ENCODE data around the gene DIPK1B. TPM values are rescaled to one million over a fixed set of nuclear protein-coding genes. Genes with fewer than 3 reads are reported as not detected.
A peak's percentile ranks its signal among the peaks of the same experiment; 100 is the strongest.

The DIPK1B gene
- total RNA-seq, 1 donor from 2014 or later: not detected

GRCh38 chr9:136684799-136685198 is 27.6 kb upstream of the DIPK1B start:
- FAIRE-seq (no peak), DNase-seq (ENCODE audit: low read depth) (no peak)
- no peak for TF ChIP-seq CTCF (IDR thresholded peaks at IDR 0.05; ENCODE audit: insufficient read depth, low read length, severe bottlenecking)
- H3K4me3 ChIP-seq (ENCODE audit: low read depth, low read length): no peak overlapping the region
- peaks cover 4% of the 10 kb centered on the region for H3K36me3 ChIP-seq (ENCODE audit: control insufficient read depth, insufficient read depth, low read length)
- H3K27me3 ChIP-seq (ENCODE audit: control insufficient read depth, insufficient read depth, low read length): no peaks in the 10 kb centered on the region

DNA sequence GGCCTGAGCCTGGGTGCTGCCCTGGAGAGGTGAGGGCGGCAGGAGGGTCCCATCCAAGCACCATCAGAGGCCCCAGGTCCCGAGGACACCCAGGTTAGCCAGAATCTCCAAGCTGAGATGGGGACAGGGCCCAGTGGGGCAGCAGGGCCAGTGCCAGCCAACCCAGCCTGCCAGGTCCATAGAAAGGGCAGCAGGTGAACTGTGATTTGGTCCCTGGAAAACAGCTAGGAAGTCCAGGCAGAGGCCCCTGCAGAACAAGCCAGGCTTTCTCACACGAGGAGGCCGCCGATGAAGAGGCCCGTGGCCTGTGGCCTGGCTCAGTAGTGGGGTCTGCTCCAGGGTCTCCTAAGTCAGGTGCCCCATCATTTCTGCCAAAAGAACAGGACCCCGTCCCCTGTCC is 27.2 kb upstream of the DIPK1B start:
- H3K27me3 ChIP-seq (ENCODE audit: control insufficient read depth, insufficient read depth, low read length): no peaks in the 10 kb centered on the region
- no peak for DNase-seq (ENCODE audit: low read depth)
- peaks cover 4% of the 10 kb centered on the region for H3K36me3 ChIP-seq (ENCODE audit: control insufficient read depth, insufficient read depth, low read length)
- no peak for FAIRE-seq
- no peak for TF ChIP-seq CTCF (IDR thresholded peaks at IDR 0.05; ENCODE audit: insufficient read depth, low read length, severe bottlenecking)
- no peak overlapping the region for H3K4me3 ChIP-seq (ENCODE audit: low read depth, low read length)

DNA sequence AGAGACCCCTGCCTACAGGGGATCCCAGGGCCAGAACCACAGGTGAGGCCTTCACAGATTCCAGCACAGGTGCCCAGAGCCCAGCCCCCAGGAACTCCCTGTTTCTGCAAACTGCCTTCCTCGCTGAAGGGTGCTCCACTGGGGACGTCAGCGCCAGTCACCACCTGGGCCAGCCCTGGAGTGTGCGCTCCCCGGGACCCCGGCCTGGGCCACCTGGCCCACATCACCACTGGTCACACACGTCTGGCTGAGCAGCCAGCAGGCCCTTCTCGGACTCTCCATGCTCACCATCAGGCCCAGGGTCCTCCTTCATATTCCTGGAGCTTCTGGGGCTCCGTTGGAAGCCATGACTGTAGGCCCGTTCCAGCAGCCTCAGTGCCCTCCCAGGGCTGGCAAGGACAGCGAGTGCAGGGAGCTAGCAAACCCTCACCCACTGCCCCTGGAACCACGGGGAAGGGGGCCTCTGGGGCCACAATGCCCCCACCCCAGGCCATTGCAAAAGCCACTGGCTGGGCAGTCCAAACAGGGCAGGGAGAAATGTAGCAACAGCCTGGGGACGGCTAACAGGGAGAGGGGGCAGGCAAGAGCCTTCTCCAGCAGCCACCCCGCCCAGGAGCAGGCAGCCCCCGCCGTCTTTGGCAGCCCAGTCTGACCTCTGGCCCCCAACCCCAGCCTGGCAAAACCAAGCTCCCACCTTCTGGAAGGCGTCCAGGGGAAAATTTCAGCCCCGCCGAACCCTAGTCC is 26.4 kb upstream of the DIPK1B start:
- FAIRE-seq (no peak), DNase-seq (ENCODE audit: low read depth) (no peak)
- H3K36me3 ChIP-seq (ENCODE audit: control insufficient read depth, insufficient read depth, low read length): peaks cover 4% of the 10 kb centered on the region
- peak overlapping the region; percentile 81 for H3K4me3 ChIP-seq (ENCODE audit: low read depth, low read length)
- TF ChIP-seq CTCF (IDR thresholded peaks at IDR 0.05; ENCODE audit: insufficient read depth, low read length, severe bottlenecking): peak; percentile 13
- no peaks in the 10 kb centered on the region for H3K27me3 ChIP-seq (ENCODE audit: control insufficient read depth, insufficient read depth, low read length)

- FAIRE-seq: no peak
- TF ChIP-seq CTCF (IDR thresholded peaks at IDR 0.05; ENCODE audit: insufficient read depth, low read length, severe bottlenecking): no peak
Measured at GRCh38 chr9:136686534-136686793, 25.9 kb upstream of the DIPK1B start.

DNA sequence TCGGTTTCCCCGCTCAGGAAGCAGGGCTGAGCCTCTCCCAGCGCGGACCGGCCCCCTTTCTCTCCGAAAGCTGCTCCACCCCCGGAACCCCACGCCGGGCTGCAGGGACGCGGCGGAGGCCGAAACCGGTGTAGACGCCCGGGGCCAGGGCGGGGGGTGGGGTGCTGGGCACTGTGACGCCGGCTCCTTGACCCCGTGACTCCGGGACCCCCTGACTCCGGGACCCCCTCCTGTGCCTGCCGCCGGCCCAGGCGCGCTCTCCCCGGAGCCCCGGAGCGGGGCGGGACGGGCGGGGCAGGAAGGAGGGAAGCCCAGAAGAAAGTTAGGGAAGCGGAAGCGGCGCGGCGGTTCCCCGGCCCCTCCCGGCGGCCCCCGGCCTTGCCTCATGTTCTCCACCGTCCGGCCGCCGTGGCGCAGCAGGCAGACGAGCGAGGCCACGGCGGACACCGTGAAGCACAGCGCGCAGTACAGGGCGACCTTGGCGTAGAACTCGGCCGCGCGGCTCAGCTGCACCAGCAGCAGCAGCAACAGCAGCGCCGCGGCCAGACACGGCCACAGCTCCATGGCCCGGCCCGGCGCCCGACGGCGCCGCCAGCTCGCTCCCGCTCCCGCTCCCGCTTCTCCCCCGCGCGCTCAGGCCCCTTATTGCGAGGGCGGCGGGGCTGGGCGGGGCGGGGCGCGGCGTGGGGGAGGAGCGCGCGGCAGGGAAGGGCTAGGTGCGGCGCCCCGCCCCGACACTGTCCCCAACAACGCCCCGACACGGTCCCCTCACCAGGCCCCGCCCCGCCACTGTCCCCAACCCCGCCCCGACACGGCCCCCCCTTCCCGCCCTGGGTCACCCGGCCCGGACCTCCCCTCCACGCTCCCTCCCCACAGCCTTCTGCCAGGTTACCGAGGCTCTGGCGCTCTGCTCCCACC is 25.3 kb upstream of the DIPK1B start, which contains the start of gene AGPAT2:
Gene AGPAT2, minus strand, starts transcription at position 664 of the 918 bp plus-strand sequence. Its CDS starts 100 bp downstream, at position 564.
- FAIRE-seq (no peak), DNase-seq (ENCODE audit: low read depth) (no peak)

More at GRCh38 chr9:136686534-136686793, 25.9 kb upstream of the DIPK1B start:
- DNase-seq (ENCODE audit: low read depth): no peak
- Histone ChIP-seq H3K4me3 (ENCODE audit: low read depth, low read length) (peak overlapping the region; percentile 81), H3K27me3 (ENCODE audit: control insufficient read depth, insufficient read depth, low read length) (no peaks in the 10 kb centered on the region), H3K36me3 (ENCODE audit: control insufficient read depth, insufficient read depth, low read length) (peaks cover 4% of the 10 kb centered on the region)

More for the DNA sequence above, 25.3 kb upstream of the DIPK1B start, which contains the start of gene AGPAT2:
- H3K4me3 ChIP-seq (ENCODE audit: low read depth, low read length): peak within 1 kb of the TSS; percentile 81
- TF ChIP-seq CTCF (IDR thresholded peaks at IDR 0.05; ENCODE audit: insufficient read depth, low read length, severe bottlenecking): no peak
- H3K36me3 ChIP-seq (ENCODE audit: control insufficient read depth, insufficient read depth, low read length): peaks cover 4% of the 10 kb centered on the region
- no peaks in the 10 kb centered on the region for H3K27me3 ChIP-seq (ENCODE audit: control insufficient read depth, insufficient read depth, low read length)

All from bronchial epithelial cell (primary cell).